H1 (cell line): ENCODE measurements around the gene SMYD3. TPM values are rescaled to one million over a fixed set of nuclear protein-coding genes. Genes with fewer than 3 reads are reported as not detected.

Experiments
- CTCF ChIA-PET: fragments of 300-600 bp; sonication (Branson Sonifier 250); formaldehyde crosslinking; loops from one replicate; lab custom pipeline; 2021; ENCODE audit not compliant: partially characterized antibody; lab: Charles Lee
- POLR2A ChIA-PET: fragments of 300-600 bp; sonication (Branson Sonifier 250); formaldehyde crosslinking; loops from one replicate; lab custom pipeline; 2021; ENCODE audit warnings: inconsistent platforms; ENCODE audit not compliant: partially characterized antibody; lab: Charles Lee
- DNase-seq, 2 experiments: peaks; one replicate each; pipeline versions ENCODE4 v3.0.0 to v3.0.0-alpha.2; 2010 to 2022; ENCODE audit warnings: low spot score in 2 of 2, low read depth in 1 of 2, mixed read lengths in 1 of 2
- FAIRE-seq: peaks from 2 replicates; lab custom pipeline; 2011; peaks lifted over from hg19 to GRCh38; lab: Jason Lieb, UNC
- H2AFZ ChIP-seq: 2 replicates; pipeline ENCODE4 v1.8.1; 2012; ENCODE audit warnings: low read length, inconsistent platforms
- H2AK5ac ChIP-seq: 2 replicates; pipeline ENCODE4 v1.6.1; 2013; ENCODE audit warnings: low read depth, low read length
- H2BK120ac ChIP-seq: replicated peaks from 2 replicates; pipeline ENCODE3; 2013; ENCODE audit warnings: low read depth, low read length, inconsistent platforms
- H2BK12ac ChIP-seq: 2 replicates; pipeline ENCODE4 v1.6.1; 2013; ENCODE audit warnings: low read depth, low read length
- H2BK15ac ChIP-seq: 2 replicates; pipeline ENCODE4 v1.6.1; 2013; ENCODE audit warnings: low read length
- H2BK20ac ChIP-seq: 2 replicates; pipeline ENCODE4 v1.6.1; 2013; ENCODE audit warnings: low read length
- H2BK5ac ChIP-seq: 2 replicates; pipeline ENCODE4 v1.6.1; 2013; ENCODE audit warnings: low read depth, low read length
- H3K14ac ChIP-seq: 2 replicates; pipeline ENCODE4 v1.6.1; 2013; ENCODE audit warnings: inconsistent platforms; ENCODE audit not compliant: insufficient read length
- H3K18ac ChIP-seq: 2 replicates; pipeline ENCODE4 v1.6.1; 2013; ENCODE audit warnings: low read length; ENCODE audit errors: extremely low read depth
- H3K23ac ChIP-seq: 2 replicates; pipeline ENCODE4 v1.6.1; 2013; ENCODE audit warnings: inconsistent platforms; ENCODE audit not compliant: insufficient read length
- H3K23me2 ChIP-seq: 2 replicates; pipeline ENCODE4 v1.6.1; 2013; ENCODE audit warnings: low read depth, low read length
- H3K27ac ChIP-seq: 2 replicates; pipeline ENCODE4 v1.6.1; 2011; ENCODE audit warnings: low read depth, low read length, inconsistent platforms
- H3K27me3 ChIP-seq, 4 experiments: replicated peaks in 1 of 4; 1 replicate in 1 of 4; 2 replicates in 3 of 4; pipeline versions ENCODE4 v1.6.1 to v1.8.1; 2011 to 2013; ENCODE audit warnings: low read length in 3 of 4, mild to moderate bottlenecking in 3 of 4, inconsistent platforms in 2 of 4, mixed read lengths in 2 of 4, moderate library complexity in 1 of 4; ENCODE audit not compliant: control insufficient read depth in 3 of 4, insufficient read depth in 3 of 4; ENCODE audit errors: extremely low read depth in 1 of 4
- H3K36me3 ChIP-seq, 4 experiments: 2 replicates each; pipeline versions ENCODE4 v1.6.1 to v1.8.1; 2011 to 2013; ENCODE audit warnings: mild to moderate bottlenecking in 4 of 4, low read length in 3 of 4, moderate library complexity in 2 of 4, control low read depth in 1 of 4, inconsistent platforms in 1 of 4; ENCODE audit not compliant: insufficient read depth in 4 of 4, control insufficient read depth in 2 of 4
- H3K4ac ChIP-seq: replicated peaks from 2 replicates; pipeline ENCODE3; 2013; ENCODE audit warnings: low read length, low read depth, mixed read lengths, inconsistent platforms; ENCODE audit not compliant: insufficient read length
- H3K4me1 ChIP-seq, 4 experiments: replicated peaks in 1 of 4; 1 replicate in 1 of 4; 2 replicates in 3 of 4; pipeline versions ENCODE4 v1.6.1 to v1.8.1; 2011 to 2013; ENCODE audit warnings: low read length in 3 of 4, inconsistent platforms in 2 of 4, mixed read lengths in 1 of 4; ENCODE audit not compliant: insufficient read depth in 4 of 4, control insufficient read depth in 3 of 4
- H3K4me2 ChIP-seq, 2 experiments: 2 replicates each; pipeline versions ENCODE4 v1.6.1 to v1.8.1; 2011 to 2013; ENCODE audit warnings: low read depth in 2 of 2, low read length in 2 of 2, control low read depth in 1 of 2, inconsistent platforms in 1 of 2, mild to moderate bottlenecking in 1 of 2; ENCODE audit not compliant: insufficient read depth in 1 of 2
- H3K4me3 ChIP-seq, 4 experiments: fragments of 200-600, 300-600 bp in 1 of 4; sonication (generic), shearing (Covaris generic), sonication (Bioruptor Twin) in 1 of 4; 2 replicates each; pipeline versions ENCODE4 v1.5.1 to v1.8.1; 2011 to 2016; ENCODE audit warnings: low read length in 4 of 4, low read depth in 3 of 4, control low read depth in 2 of 4, inconsistent platforms in 2 of 4, mild to moderate bottlenecking in 2 of 4, mixed read lengths in 1 of 4, moderate library complexity in 1 of 4; ENCODE audit not compliant: insufficient read depth in 2 of 4; ENCODE audit errors: extremely low read depth in 1 of 4
- H3K56ac ChIP-seq: replicated peaks from 2 replicates; pipeline ENCODE3; 2013; ENCODE audit warnings: low read depth, mild to moderate bottlenecking, mixed read lengths, low read length, inconsistent platforms; ENCODE audit not compliant: insufficient read length
- H3K79me1 ChIP-seq: 2 replicates; pipeline ENCODE4 v1.6.1; 2013; ENCODE audit warnings: low read depth, low read length, control low read depth
- H3K79me2 ChIP-seq, 2 experiments: 2 replicates each; pipeline versions ENCODE4 v1.6.1 to v1.8.1; 2012 to 2013; ENCODE audit warnings: low read length in 2 of 2, mild to moderate bottlenecking in 2 of 2, inconsistent platforms in 1 of 2; ENCODE audit not compliant: insufficient read depth in 2 of 2, control insufficient read depth in 1 of 2
- H3K9ac ChIP-seq, 4 experiments: replicated peaks in 1 of 4; 1 replicate in 1 of 4; 2 replicates in 3 of 4; pipeline versions ENCODE4 v1.6.1 to v1.8.1; 2011 to 2013; ENCODE audit warnings: low read depth in 3 of 4, low read length in 3 of 4, control low read depth in 2 of 4, mild to moderate bottlenecking in 2 of 4, moderate library complexity in 2 of 4, inconsistent platforms in 1 of 4; ENCODE audit errors: extremely low read depth in 1 of 4
- H3K9me3 ChIP-seq, 2 experiments: 2 replicates each; pipeline versions ENCODE4 v1.6.1 to v1.8.1; 2012 to 2013; ENCODE audit warnings: mild to moderate bottlenecking in 2 of 2, moderate library complexity in 2 of 2, control low read depth in 1 of 2, inconsistent platforms in 1 of 2, low read depth in 1 of 2, low read length in 1 of 2, mixed read lengths in 1 of 2; ENCODE audit not compliant: insufficient read depth in 2 of 2
- H4K20me1 ChIP-seq, 2 experiments: replicated peaks in 1 of 2; 2 replicates each; pipeline versions ENCODE3 to v1.8.1; 2011 to 2013; ENCODE audit warnings: inconsistent platforms in 2 of 2, low read length in 2 of 2, mild to moderate bottlenecking in 1 of 2; ENCODE audit not compliant: insufficient read depth in 2 of 2, control insufficient read depth in 1 of 2
- H4K5ac ChIP-seq: 2 replicates; pipeline ENCODE4 v1.6.1; 2013; ENCODE audit warnings: low read length, low read depth, mixed read lengths, inconsistent platforms; ENCODE audit not compliant: insufficient read length
- H4K8ac ChIP-seq: 2 replicates; pipeline ENCODE4 v1.8.0; 2013; ENCODE audit warnings: mild to moderate bottlenecking, moderate library complexity, low read length, inconsistent platforms; ENCODE audit not compliant: insufficient read depth; ENCODE audit errors: extremely low read depth
- H4K91ac ChIP-seq: replicated peaks from 2 replicates; pipeline ENCODE3; 2013; ENCODE audit warnings: low read length, mixed read lengths, inconsistent platforms; ENCODE audit not compliant: insufficient read length
- BRCA1 ChIP-seq: IDR thresholded peaks from 2 replicates; pipeline ENCODE4 v1.6.1; 2012; ENCODE audit warnings: low read depth, low read length, improper control_type of control experiment
- CTBP2 ChIP-seq: IDR thresholded peaks from 2 replicates; pipeline ENCODE4 v1.7.0; 2011; ENCODE audit warnings: borderline replicate concordance, mild to moderate bottlenecking, moderate library complexity, mixed read lengths, low read length; ENCODE audit not compliant: insufficient read depth, insufficient read length
- EGR1 ChIP-seq: IDR thresholded peaks from 2 replicates; pipeline ENCODE4 v1.6.1; 2011; ENCODE audit warnings: low read depth, low read length, borderline replicate concordance
- HDAC2 ChIP-seq, 2 experiments: fragments of 300-600 bp in 1 of 2; sonication (generic) in 1 of 2; IDR thresholded peaks; 2 replicates each; pipeline ENCODE4 v1.6.1; 2011 to 2012; ENCODE audit warnings: low read depth in 2 of 2, low read length in 2 of 2, mild to moderate bottlenecking in 2 of 2, moderate library complexity in 2 of 2, borderline replicate concordance in 1 of 2, inconsistent platforms in 1 of 2
- SIRT6 ChIP-seq: IDR thresholded peaks from one replicate; pipeline ENCODE4 v1.7.1; 2012; ENCODE audit warnings: low read length, inconsistent platforms
- TCF12 ChIP-seq: IDR thresholded peaks from 2 replicates; pipeline ENCODE4 v1.6.1; 2011; ENCODE audit warnings: low read depth, mild to moderate bottlenecking, low read length
- WGBS, 2 experiments: shearing (Covaris generic) in 1 of 2; methylation state at CpG; one replicate each; pipeline versions ENCODE4 v1.1.6 to v1.1.7; 2013 to 2015; ENCODE audit warnings: low lambda C conversion rate in 2 of 2, mixed read lengths in 2 of 2, inconsistent platforms in 1 of 2, low coverage in 1 of 2, missing lambda C conversion rate in 1 of 2; ENCODE audit not compliant: insufficient replicate concordance in 2 of 2, insufficient coverage in 1 of 2, insufficient read length in 1 of 2; ENCODE audit errors: extremely low coverage in 1 of 2, missing lambda C conversion rate in 1 of 2; 5-methylcytosine and 5-hydroxymethylcytosine counted together
- polyA plus RNA-seq, 7 experiments: library from polyadenylated mRNA; depleted of rRNA in 3 of 7; stranded (reverse) in 5 of 7; unstranded in 2 of 7; fragments of >200 nt in 5 of 7; fragments of 200-250 nt in 2 of 7; gene quantifications; 1 replicate in 5 of 7; 2 replicates in 1 of 7; 4 replicates in 1 of 7; pipeline versions ENCODE4 v1.2.1 to v1.2.3, GENCODE V29; 2011 to 2013; ENCODE audit warnings: missing spikeins in 2 of 7, mixed read lengths in 2 of 7
- total RNA-seq: library from RNA; stranded (reverse); fragmentation: NEBNext Ultra II Directional; extraction: Animal tissue kit (Norgen Biotek cat#: 25700); gene quantifications from 2 replicates; pipeline ENCODE4 v1.2.1, GENCODE V29; 2021

SMYD3 gene
- total and polyA plus RNA-seq, 2 of the 8 experiments (the other 6 are each of a cell fraction or from before 2014, with no cell fraction given) = 17.3 to 25.4 TPM

DNA sequence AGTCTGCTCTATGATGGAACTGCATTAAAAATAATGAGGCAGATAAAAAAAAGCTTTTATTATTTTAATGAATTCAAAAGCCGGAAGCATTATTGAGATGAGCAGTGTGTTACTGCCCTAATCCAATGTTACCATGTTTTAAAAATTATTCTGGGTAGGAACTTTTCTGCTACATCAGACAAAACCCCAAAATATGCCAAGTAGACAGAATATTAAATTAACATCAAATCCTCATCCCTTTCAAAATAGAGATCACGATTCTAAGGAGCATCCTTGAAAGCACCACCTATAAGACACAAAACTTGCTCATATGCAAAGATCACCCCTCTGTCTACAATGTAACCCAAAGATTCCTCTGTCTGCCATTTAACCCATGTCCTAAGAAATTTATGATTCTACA is 357.5 kb downstream of the SMYD3 start:
- Histone ChIP-seq H4K91ac (no peak overlapping the region), H3K56ac (no peak overlapping the region), H3K23me2 (no peaks in the 10 kb centered on the region), H2BK120ac (no peak overlapping the region), H2BK15ac (no peak overlapping the region), H2BK5ac (no peak overlapping the region), H3K4me3 (no peak overlapping the region), H3K4ac (no peak overlapping the region), H3K36me3 (no peaks in the 10 kb centered on the region), H4K8ac (no peak overlapping the region), H3K18ac (no peak overlapping the region), H2AK5ac (no peak overlapping the region), H2BK12ac (no peak overlapping the region), H3K23ac (no peak overlapping the region), H3K4me2 (no peak overlapping the region), H3K4me1 (peaks cover 0 to 2% (median 0%) of the 10 kb centered on the region in 4 experiments; a peak in 3 of 7 replicates), H3K9ac (no peak overlapping the region), H3K79me2 (no peaks in the 10 kb centered on the region), H3K27ac (no peak overlapping the region), H2AFZ (no peak overlapping the region), H3K9me3 (no peaks in the 10 kb centered on the region), H3K79me1 (no peaks in the 10 kb centered on the region), H4K20me1 (no peaks in the 10 kb centered on the region), H4K5ac (no peak overlapping the region)
- CTCF ChIA-PET = interaction anchor here (0.7 kb wide), 1 partner anchor 115 kb away, joined by 3 read pairs; no protein-coding TSS in a partner anchor
- DNase-seq = no peak
- POLR2A ChIA-PET = no interaction called here
- no peak for FAIRE-seq
- WGBS, 2 experiments = 93% methylated on average over 2 of the region's 2 CpGs; no CpG with 5 or more reads in 1 of the 2 experiments
- no peak for TF ChIP-seq HDAC2 (IDR thresholded peaks at IDR 0.05; ENCODE audit: borderline replicate concordance in 1 of 2, low read depth in 2 of 2, low read length in 2 of 2)
- no peak for TF ChIP-seq BRCA1
- no peak for TF ChIP-seq CTBP2
- TF ChIP-seq SIRT6 = no peak
- TF ChIP-seq TCF12 = no peak
- TF ChIP-seq EGR1 = no peak
- TF ChIP-seq, all 59 proteins: peak for 0
- no peak overlapping the region for H3K14ac ChIP-seq
- H2BK20ac ChIP-seq = no peak overlapping the region
- no peaks in the 10 kb centered on the region for H3K27me3 ChIP-seq
